GM19324 (cell line): ENCODE measurements around the gene HAGHL.

Source experiments
- ATAC-seq: cut with Tn5 transposase; IDR thresholded peaks from one replicate; pipeline ENCODE4 v1.9.1; 2021; ENCODE audit warnings: mild to moderate bottlenecking, moderate library complexity; ENCODE audit not compliant: unreplicated experiment, low FRiP score

HAGHL gene

GRCh38 chr16:726438-727290 lies at the start of gene HAGHL, which contains the start of gene CCDC78:
Gene HAGHL, plus strand, starts transcription at chr16:727106. Its CDS starts 404 bp downstream, at chr16:727510.
Gene CCDC78, minus strand, starts transcription at chr16:726443. Its CDS starts 76 bp downstream, at chr16:726367.
- ATAC-seq: no peak

GRCh38 chr16:677316-678190 lies 49.4 kb upstream of the HAGHL start:
- no peak for ATAC-seq

- ATAC-seq: no peak
Observed at GRCh38 chr16:678209-678857, 48.6 kb upstream of the HAGHL start.

- ATAC-seq: peak; percentile 1
Observed at GRCh38 chr16:678858-679813, 47.8 kb upstream of the HAGHL start.

GRCh38 chr16:679814-680624 lies 46.9 kb upstream of the HAGHL start, which contains the start of gene STUB1:
Gene STUB1, plus strand, starts transcription at chr16:680410. Its CDS starts 116 bp downstream, at chr16:680526.
- ATAC-seq: peak; percentile 61

GRCh38 chr16:680625-680945 lies 46.3 kb upstream of the HAGHL start:
- ATAC-seq: peak; percentile 2

- no peak for ATAC-seq
Observed at GRCh38 chr16:680967-681745, 45.8 kb upstream of the HAGHL start.

- ATAC-seq: no peak
Observed at GRCh38 chr16:681746-682427, 45.0 kb upstream of the HAGHL start.

- ATAC-seq: no peak
Observed at GRCh38 chr16:682493-683395, 44.2 kb upstream of the HAGHL start.

GRCh38 chr16:683396-684070 lies 43.4 kb upstream of the HAGHL start:
- ATAC-seq: no peak

- peak; percentile 50 for ATAC-seq
Observed at GRCh38 chr16:684071-684794, 42.7 kb upstream of the HAGHL start, which contains the start of gene JMJD8. Gene JMJD8, minus strand, starts transcription at chr16:684334. Its CDS starts 15 bp downstream, at chr16:684319.

- ATAC-seq: no peak
Observed at GRCh38 chr16:684961-685696, 41.8 kb upstream of the HAGHL start.

- no peak for ATAC-seq
Observed at GRCh38 chr16:685967-686366, 40.9 kb upstream of the HAGHL start.

GRCh38 chr16:686459-687260 lies 40.2 kb upstream of the HAGHL start:
- no peak for ATAC-seq
